Esophagus squamous epithelium (tissue), 5 donors: ENCODE measurements around the gene KSR2. TPM values are rescaled to one million over a fixed set of nuclear protein-coding genes. Genes with fewer than 3 reads are reported as not detected.

Experiments
- DNase-seq: peaks from one replicate; lab custom pipeline; 2025; lab: John Stamatoyannopoulos, UW
- H3K27ac ChIP-seq, 4 donors: fragments of 200-600 bp; sonication (generic); one replicate each; pipeline ENCODE4 v1.5.1; 2016 to 2019; ENCODE audit warnings: mild to moderate bottlenecking in 1 of 4
- H3K27me3 ChIP-seq, 4 donors: fragments of 200-600 bp; sonication (generic); 1 replicate in 3 of 4; 2 replicates in 1 of 4; pipeline versions ENCODE4 v1.5.1 to v1.6.0; 2017 to 2021; ENCODE audit warnings: antibody characterized with exemption in 1 of 4
- H3K36me3 ChIP-seq, 3 donors: fragments of 200-600 bp; sonication (generic); one replicate each; pipeline ENCODE4 v1.5.1; 2016 to 2019
- H3K4me1 ChIP-seq, 3 donors: fragments of 200-600 bp; sonication (generic); one replicate each; pipeline ENCODE4 v1.5.1; 2017 to 2019
- H3K4me3 ChIP-seq, 4 donors: fragments of 200-600 bp; sonication (generic); 1 replicate in 3 of 4; 2 replicates in 1 of 4; pipeline ENCODE4 v1.5.1; 2016 to 2019; ENCODE audit warnings: mild to moderate bottlenecking in 2 of 4, moderate library complexity in 1 of 4
- H3K9me3 ChIP-seq, 3 donors: fragments of 200-600 bp; sonication (generic); one replicate each; pipeline ENCODE4 v1.5.1; 2016 to 2019
- CTCF ChIP-seq, 6 experiments: fragments of 450-650 bp in 4 of 6; fragments of 200-600 bp in 2 of 6; sonication (generic) in 2 of 6; IDR thresholded peaks; one replicate each; pipeline ENCODE4 v1.5.1; 2016 to 2019; ENCODE audit warnings: antibody characterized with exemption in 6 of 6, mild to moderate bottlenecking in 4 of 6, moderate library complexity in 4 of 6
- POLR2A ChIP-seq, 4 donors: fragments of 450-650 bp; IDR thresholded peaks; one replicate each; pipeline ENCODE4 v1.6.1; 2017; ENCODE audit warnings: antibody characterized with exemption in 4 of 4, mild to moderate bottlenecking in 4 of 4, moderate library complexity in 3 of 4
- WGBS, 2 donors: methylation state at CpG; one replicate each; pipeline ENCODE4 v1.1.5; 2018; 5-methylcytosine and 5-hydroxymethylcytosine counted together
- intact Hi-C: fragments of 100-400 bp; cut with DNase I; formaldehyde crosslinking; loops from one replicate; pipeline ENCODE4 v1.15.0; 2022
- total RNA-seq, 4 donors: library from RNA; depleted of rRNA; stranded (reverse); fragments of >200 nt; gene quantifications; one replicate each; pipeline ENCODE4 v1.1.0, GENCODE V29; 2016
- donor health status: DM: yes; HTN: yes; CAD: no.

The KSR2 gene
- total RNA-seq, 4 donors from 2014 or later: under 0.01 to 0.13 (median 0.03) TPM

GRCh38 chr12:117699118-117699517 lies 269.7 kb downstream of the KSR2 start:
- no peak for DNase-seq
- Histone ChIP-seq H3K27ac (no peak overlapping the region), H3K9me3 (peaks cover 0 to 1% (median 0%) of the 10 kb centered on the region in 3 donors), H3K4me3 (no peak overlapping the region), H3K36me3 (no peaks in the 10 kb centered on the region), H3K27me3 (no peaks in the 10 kb centered on the region), H3K4me1 (no peaks in the 10 kb centered on the region)
- TF ChIP-seq POLR2A (IDR thresholded peaks at IDR 0.05) (no peak), CTCF (IDR thresholded peaks at IDR 0.05) (no peak)
- 81 to 100% methylated on average over 1 of the region's 1 CpG for WGBS, 2 donors
- intact Hi-C loops: no loop called here

GRCh38 chr12:117695956-117696355 lies 272.8 kb downstream of the KSR2 start:
- 77 to 85% methylated on average over 6 of the region's 6 CpGs for WGBS, 2 donors
- Histone ChIP-seq H3K4me3 (no peak overlapping the region), H3K27me3 (peaks cover 0 to 5% (median 0%) of the 10 kb centered on the region in 4 donors), H3K36me3 (no peaks in the 10 kb centered on the region), H3K27ac (no peak overlapping the region), H3K4me1 (no peaks in the 10 kb centered on the region), H3K9me3 (peaks cover 0 to 9% (median 0%) of the 10 kb centered on the region in 3 donors)
- TF ChIP-seq CTCF (IDR thresholded peaks at IDR 0.05) (no peak), POLR2A (IDR thresholded peaks at IDR 0.05) (no peak)
- intact Hi-C loops: no loop called here
- DNase-seq: no peak

- H3K27me3 ChIP-seq: peaks cover 0 to 5% (median 0%) of the 10 kb centered on the region in 4 donors
- intact Hi-C loops: no loop called here
- H3K4me3 ChIP-seq: no peak overlapping the region
- DNase-seq: no peak
- H3K4me1 ChIP-seq: no peaks in the 10 kb centered on the region
- H3K36me3 ChIP-seq: no peaks in the 10 kb centered on the region
- WGBS, 2 donors: 62 to 79% methylated on average over 2 of the region's 2 CpGs
- peaks cover 0 to 9% (median 0%) of the 10 kb centered on the region in 3 donors for H3K9me3 ChIP-seq
- H3K27ac ChIP-seq: no peak overlapping the region
- TF ChIP-seq POLR2A (IDR thresholded peaks at IDR 0.05): no peak
- TF ChIP-seq CTCF (IDR thresholded peaks at IDR 0.05): no peak
Observed at GRCh38 chr12:117692512-117692911, 276.3 kb downstream of the KSR2 start.

- WGBS, 2 donors: 63 to 64% methylated on average over 1 of the region's 1 CpG
- intact Hi-C loops: no loop called here
Observed at GRCh38 chr12:117689857-117690256, 278.9 kb downstream of the KSR2 start.

GRCh38 chr12:117688446-117688845 lies 280.3 kb downstream of the KSR2 start:
- intact Hi-C loops: no loop called here
- H3K36me3 ChIP-seq: no peaks in the 10 kb centered on the region
- peaks cover 0 to under 1% (median 0%) of the 10 kb centered on the region in 3 donors for H3K9me3 ChIP-seq
- WGBS, 2 donors: 79 to 86% methylated on average over 5 of the region's 5 CpGs
- H3K27me3 ChIP-seq: peaks cover 0 to 10% (median 0%) of the 10 kb centered on the region in 4 donors
- H3K4me1 ChIP-seq: peaks cover 0 to 9% (median 5%) of the 10 kb centered on the region in 3 donors
- no peak overlapping the region for H3K4me3 ChIP-seq
- no peak for TF ChIP-seq POLR2A (IDR thresholded peaks at IDR 0.05)
- no peak for TF ChIP-seq CTCF (IDR thresholded peaks at IDR 0.05)
- no peak overlapping the region for H3K27ac ChIP-seq
- no peak for DNase-seq

More at GRCh38 chr12:117689857-117690256, 278.9 kb downstream of the KSR2 start:
- TF ChIP-seq CTCF (IDR thresholded peaks at IDR 0.05): no peak
- TF ChIP-seq POLR2A (IDR thresholded peaks at IDR 0.05): no peak
- DNase-seq: no peak
- Histone ChIP-seq H3K36me3 (no peaks in the 10 kb centered on the region), H3K4me1 (peaks cover 0 to 9% (median 5%) of the 10 kb centered on the region in 3 donors), H3K27ac (no peak overlapping the region), H3K9me3 (peaks cover 0 to 9% (median 0%) of the 10 kb centered on the region in 3 donors), H3K4me3 (no peak overlapping the region), H3K27me3 (peaks cover 0 to 10% (median 0%) of the 10 kb centered on the region in 4 donors)
